Kidney (tissue), 14 donors: ENCODE measurements around the gene RAET1G. TPM values are rescaled to one million over a fixed set of nuclear protein-coding genes. Genes with fewer than 3 reads are reported as not detected.
A peak's percentile ranks its signal among the peaks of the same experiment; 100 is the strongest.

Experiments used
- DNase-seq, 5 donors: peaks; one replicate each; pipeline ENCODE4 v3.0.0-alpha.2; 2013 to 2020
- FAIRE-seq: peaks from 2 replicates; lab custom pipeline; 2012; peaks lifted over from hg19 to GRCh38; lab: Jason Lieb, UNC
- H3K27ac ChIP-seq, 2 donors: one replicate each; pipeline ENCODE4 v1.7.0; 2013; ENCODE audit warnings: low read depth in 2 of 2, low read length in 2 of 2, inconsistent platforms in 1 of 2
- H3K27me3 ChIP-seq: one replicate; pipeline ENCODE4 v1.7.1; 2013; ENCODE audit warnings: low read length, inconsistent platforms; ENCODE audit not compliant: control insufficient read depth, insufficient read depth
- H3K36me3 ChIP-seq, 3 donors: one replicate each; pipeline versions ENCODE4 v1.7.0 to v1.7.1; 2013; ENCODE audit warnings: low read length in 3 of 3, control low read depth in 1 of 3, inconsistent platforms in 1 of 3; ENCODE audit not compliant: insufficient read depth in 3 of 3, control insufficient read depth in 2 of 3
- H3K4me1 ChIP-seq, 3 donors: one replicate each; pipeline versions ENCODE4 v1.7.0 to v1.7.1; 2013; ENCODE audit warnings: low read length in 3 of 3, inconsistent platforms in 1 of 3, low read depth in 1 of 3; ENCODE audit not compliant: control insufficient read depth in 2 of 3, insufficient read depth in 2 of 3
- H3K4me3 ChIP-seq, 3 donors: one replicate each; pipeline versions ENCODE4 v1.7.0 to v1.8.1; 2013; ENCODE audit warnings: low read length in 3 of 3, control low read depth in 1 of 3, inconsistent platforms in 1 of 3
- H3K9ac ChIP-seq, 3 donors: one replicate each; pipeline versions ENCODE4 v1.7.0 to v1.7.1; 2013; ENCODE audit warnings: low read length in 3 of 3, control low read depth in 1 of 3, inconsistent platforms in 1 of 3
- H3K9me3 ChIP-seq, 3 donors: one replicate each; pipeline versions ENCODE4 v1.7.0 to v1.7.1; 2013; ENCODE audit warnings: low read length in 3 of 3, control low read depth in 1 of 3, inconsistent platforms in 1 of 3; ENCODE audit not compliant: control insufficient read depth in 2 of 3, insufficient read depth in 1 of 3
- intact Hi-C: fragments of 100-400 bp; cut with DNase I; formaldehyde crosslinking; loops from one replicate; pipeline ENCODE4 v1.11.1; 2022
- polyA plus RNA-seq: library from polyadenylated mRNA; stranded (reverse); fragments of 350-450 nt; fragmentation: Illumina TruSeq; extraction: RNeasy Lipid Tissue Mini Kit (QIAGEN cat#74804); gene quantifications from one replicate; pipeline ENCODE4 v1.2.3, GENCODE V29; 2014; ENCODE audit warnings: low read depth, low replicate concordance; ENCODE audit not compliant: insufficient read depth
- total RNA-seq: library from RNA; stranded (reverse); fragmentation: NEBNext Ultra II Directional; extraction: Animal tissue kit (Norgen Biotek cat#: 25700); gene quantifications from one replicate; pipeline ENCODE4 v1.2.1, GENCODE V29; 2021
- TF ChIP-seq, protein P1 (sequence below): IDR thresholded peaks from 3 replicates; pipeline ENCODE4 v1.5.1; 2012; ENCODE audit warnings: mild to moderate bottlenecking, moderate library complexity, borderline replicate concordance; ENCODE audit not compliant: insufficient read depth; ENCODE audit errors: extremely low read depth
- donor health status: control.
- donor health status: control.
- donor health status: control.
- donor health status: control.
- donor health status: control.
- donor health status: DM: yes; HTN: yes; CAD: no.
- donor health status: Normal renal cell carcinoma (clear cell type).

RAET1G gene
- total and polyA plus RNA-seq, 2 donors from 2014 or later = 0.41 to 1.3 TPM

DNA sequence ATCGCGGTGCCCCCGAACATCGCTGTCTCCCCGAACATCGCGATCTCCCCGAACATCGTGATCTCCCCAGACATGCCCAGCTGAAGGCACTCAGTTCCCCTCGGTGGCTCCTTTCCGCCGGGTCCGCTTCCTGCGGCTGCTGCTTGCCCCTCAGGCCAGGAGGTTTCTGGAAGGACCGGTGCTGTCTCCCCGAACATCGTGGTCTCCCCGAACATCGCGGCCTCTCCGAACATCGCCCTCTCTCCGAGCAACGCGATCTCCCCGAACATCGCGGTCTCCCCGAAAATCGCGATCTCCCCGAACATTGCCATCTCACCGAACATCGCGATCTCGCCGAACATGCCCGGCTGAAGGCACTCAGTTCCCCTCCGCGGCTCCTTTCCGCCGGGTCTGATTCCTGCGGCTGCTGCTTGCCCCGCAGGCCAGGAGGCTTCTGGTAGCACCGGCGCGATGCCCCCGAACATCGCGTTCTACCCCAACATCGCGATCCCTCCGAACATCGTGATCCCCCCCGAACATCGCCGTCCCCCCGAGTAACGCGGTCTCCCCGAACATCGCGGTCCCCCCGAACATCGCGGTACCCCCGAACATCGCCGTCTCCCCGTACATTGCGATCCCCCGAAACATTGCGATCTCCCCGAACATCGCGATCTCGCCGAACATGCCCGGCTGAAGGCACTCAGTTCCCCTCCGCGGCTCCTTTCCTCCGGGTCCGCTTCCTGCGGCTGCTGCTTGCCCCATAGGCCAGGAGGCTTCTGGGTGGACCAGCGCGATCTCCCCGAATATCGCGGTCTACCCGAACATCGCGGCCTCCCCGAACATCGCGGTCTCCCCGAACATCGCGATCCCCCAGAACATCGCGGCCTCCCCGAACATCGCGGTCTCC is 41.6 kb upstream of the RAET1G start:
- H3K27ac ChIP-seq = no peak overlapping the region
- DNase-seq (peak in 4 of 5 donors; percentile 32 to 79 (median 56)), FAIRE-seq (no peak)
- H3K9me3 ChIP-seq = no peaks in the 10 kb centered on the region
- H3K4me3 ChIP-seq = peak overlapping the region in 2 of 3 donors; percentile 42 to 59
- H3K36me3 ChIP-seq = no peaks in the 10 kb centered on the region
- H3K9ac ChIP-seq = peak overlapping the region in 1 of 3 donors; percentile 19
- intact Hi-C loops = no loop called here
- peaks cover 0 to 20% (median 6%) of the 10 kb centered on the region in 3 donors for H3K4me1 ChIP-seq
- TF ChIP-seq, protein P1, sequence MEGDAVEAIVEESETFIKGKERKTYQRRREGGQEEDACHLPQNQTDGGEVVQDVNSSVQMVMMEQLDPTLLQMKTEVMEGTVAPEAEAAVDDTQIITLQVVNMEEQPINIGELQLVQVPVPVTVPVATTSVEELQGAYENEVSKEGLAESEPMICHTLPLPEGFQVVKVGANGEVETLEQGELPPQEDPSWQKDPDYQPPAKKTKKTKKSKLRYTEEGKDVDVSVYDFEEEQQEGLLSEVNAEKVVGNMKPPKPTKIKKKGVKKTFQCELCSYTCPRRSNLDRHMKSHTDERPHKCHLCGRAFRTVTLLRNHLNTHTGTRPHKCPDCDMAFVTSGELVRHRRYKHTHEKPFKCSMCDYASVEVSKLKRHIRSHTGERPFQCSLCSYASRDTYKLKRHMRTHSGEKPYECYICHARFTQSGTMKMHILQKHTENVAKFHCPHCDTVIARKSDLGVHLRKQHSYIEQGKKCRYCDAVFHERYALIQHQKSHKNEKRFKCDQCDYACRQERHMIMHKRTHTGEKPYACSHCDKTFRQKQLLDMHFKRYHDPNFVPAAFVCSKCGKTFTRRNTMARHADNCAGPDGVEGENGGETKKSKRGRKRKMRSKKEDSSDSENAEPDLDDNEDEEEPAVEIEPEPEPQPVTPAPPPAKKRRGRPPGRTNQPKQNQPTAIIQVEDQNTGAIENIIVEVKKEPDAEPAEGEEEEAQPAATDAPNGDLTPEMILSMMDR = no peak
- H3K27me3 ChIP-seq = peaks cover 35% of the 10 kb centered on the region

DNA sequence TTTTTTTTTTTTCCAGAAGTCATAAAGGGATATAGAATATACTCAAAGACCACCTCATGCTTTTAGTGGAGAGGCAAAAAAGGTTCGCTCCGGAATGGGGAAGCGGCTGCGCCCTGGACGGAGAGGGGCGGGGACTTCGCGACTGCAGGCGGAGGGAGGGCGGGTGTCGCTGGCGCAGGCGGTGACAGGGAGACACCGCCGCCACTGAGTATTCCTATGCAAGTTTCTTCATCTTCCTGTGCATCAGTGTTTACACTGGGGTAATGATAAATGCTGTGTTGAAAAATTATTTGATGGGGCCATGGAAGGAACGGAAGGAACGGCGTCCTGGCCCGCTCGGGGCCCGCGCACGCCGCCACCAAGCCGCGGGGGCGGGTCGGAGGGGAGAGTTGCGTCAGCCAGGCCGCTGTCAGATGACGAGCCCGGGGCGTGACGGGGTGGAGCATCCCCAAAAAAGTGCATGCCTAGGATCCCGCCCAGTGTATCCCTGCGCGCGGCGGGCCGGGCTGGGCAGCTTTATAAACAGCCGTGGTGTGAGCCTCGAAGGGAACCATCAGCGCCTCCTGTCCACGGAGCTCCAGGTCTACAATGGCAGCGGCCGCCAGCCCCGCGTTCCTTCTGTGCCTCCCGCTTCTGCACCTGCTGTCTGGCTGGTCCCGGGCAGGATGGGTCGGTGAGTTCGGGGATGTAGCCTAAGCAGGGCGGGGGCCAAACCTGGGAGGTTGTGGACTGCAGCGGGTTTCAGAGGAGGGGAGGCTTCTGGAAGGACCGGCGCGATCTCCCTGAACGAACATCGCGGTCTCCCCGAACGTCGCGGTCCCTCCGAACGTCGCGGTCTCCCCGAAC is 40.8 kb upstream of the RAET1G start, which contains the start of gene ULBP1:
Gene ULBP1, plus strand, starts transcription at position 482 of the 846 bp plus-strand sequence. Its CDS starts 107 bp downstream, at position 589.
- H3K36me3 ChIP-seq = no peaks in the 10 kb centered on the region
- H3K27me3 ChIP-seq = peaks cover 40% of the 10 kb centered on the region
- FAIRE-seq (no peak), DNase-seq (peak; percentile 76 to 95 (median 80))
- H3K4me3 ChIP-seq = peak within 1 kb of the TSS; percentile 33 to 59 (median 42)
- intact Hi-C loops = no loop called here
- no peak within 1 kb of the TSS for H3K27ac ChIP-seq
- no peaks in the 10 kb centered on the region for H3K9me3 ChIP-seq
- TF ChIP-seq, protein P1 = no peak
- peak within 1 kb of the TSS in 1 of 3 donors; percentile 19 for H3K9ac ChIP-seq
- peaks cover 0 to 20% (median 6%) of the 10 kb centered on the region in 3 donors for H3K4me1 ChIP-seq

DNA sequence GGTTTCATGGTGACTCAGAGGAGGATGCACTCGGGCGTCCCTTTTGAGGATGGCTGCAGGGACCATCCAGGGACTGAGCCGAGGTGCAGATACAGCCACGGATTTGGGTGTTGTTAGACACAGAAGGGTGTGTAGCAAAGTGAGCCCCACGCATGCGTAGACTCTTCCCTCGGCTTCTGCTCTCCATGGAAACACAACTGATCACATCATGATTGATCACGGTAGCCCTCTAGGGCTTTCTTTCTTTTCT is 40.2 kb upstream of the RAET1G start:
- Histone ChIP-seq H3K27me3 (peaks cover 41% of the 10 kb centered on the region), H3K9me3 (no peaks in the 10 kb centered on the region), H3K4me1 (peaks cover 0 to 20% (median 6%) of the 10 kb centered on the region in 3 donors), H3K36me3 (no peaks in the 10 kb centered on the region), H3K9ac (peak overlapping the region in 1 of 3 donors; percentile 19), H3K4me3 (peak overlapping the region; percentile 33 to 59 (median 42)), H3K27ac (no peak overlapping the region)
- intact Hi-C loops = no loop called here
- peak in 2 of 5 donors; percentile 9 to 61 for DNase-seq
- TF ChIP-seq, protein P1 = no peak
- FAIRE-seq = no peak
